Large intestine (tissue), 3 donors: Measurements from ENCODE around the gene CHD2. TPM values are rescaled to one million over a fixed set of nuclear protein-coding genes. Genes with fewer than 3 reads are reported as not detected.

Source experiments
- DNase-seq, 2 donors: peaks; one replicate each; pipeline versions ENCODE4 v3.0.0 to v3.0.0-alpha.2; 2013
- H3K27ac ChIP-seq: one replicate; pipeline ENCODE4 v1.5.1; 2013; ENCODE audit warnings: low read length
- H3K27me3 ChIP-seq: 2 replicates; pipeline ENCODE4 v1.6.1; 2013; ENCODE audit warnings: low read length; ENCODE audit not compliant: control insufficient read depth, insufficient read depth
- H3K36me3 ChIP-seq: 2 replicates; pipeline ENCODE4 v1.6.1; 2013; ENCODE audit warnings: low read length; ENCODE audit not compliant: control insufficient read depth, insufficient read depth
- H3K4me1 ChIP-seq: one replicate; pipeline ENCODE4 v1.6.1; 2013; ENCODE audit warnings: low read length; ENCODE audit not compliant: control insufficient read depth, insufficient read depth
- H3K4me3 ChIP-seq: one replicate; pipeline ENCODE4 v1.5.1; 2013; ENCODE audit warnings: low read length
- H3K9me3 ChIP-seq: one replicate; pipeline ENCODE4 v1.6.1; 2013; ENCODE audit warnings: mild to moderate bottlenecking, low read depth, low read length, moderate library complexity; ENCODE audit not compliant: control insufficient read depth
- WGBS: methylation state at CpG from one replicate; pipeline ENCODE4 v1.1.5; 2013; ENCODE audit warnings: low lambda C conversion rate; ENCODE audit not compliant: insufficient coverage; 5-methylcytosine and 5-hydroxymethylcytosine counted together
- polyA plus RNA-seq: library from polyadenylated mRNA; unstranded; fragments of 120-200 nt; gene quantifications from one replicate; pipeline ENCODE4 v1.2.1, GENCODE V29; 2013

Gene CHD2
- polyA plus RNA-seq, 1 donor, result 75.7 TPM

- peaks cover 21% of the 10 kb centered on the region for H3K36me3 ChIP-seq
- WGBS, result no CpG with 5 or more reads among the region's 14 CpGs
Observed at GRCh38 chr15:93048426-93048721, 148.2 kb downstream of the CHD2 start.

DNA sequence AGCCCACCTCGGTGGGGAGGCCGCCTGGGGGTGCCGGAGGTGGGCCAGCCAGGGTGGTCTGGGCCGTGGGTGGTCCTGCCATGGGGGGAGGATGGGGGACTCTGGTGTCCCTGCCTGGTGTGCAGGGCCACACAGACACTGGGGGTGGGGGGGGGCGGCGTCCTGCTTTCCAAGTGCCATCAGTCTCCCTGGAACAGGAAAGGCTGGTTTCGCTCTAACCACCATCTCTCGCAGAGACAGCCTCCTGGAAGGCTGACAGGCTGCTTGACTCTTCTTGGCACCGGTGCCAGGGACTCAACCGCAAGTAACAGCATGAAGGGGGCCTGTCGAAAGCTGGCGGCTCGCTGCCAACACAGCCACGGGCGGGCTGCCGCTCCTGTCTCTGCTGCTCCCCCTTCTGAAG, 148.6 kb downstream of the CHD2 start:
- H3K36me3 ChIP-seq, result peaks cover 21% of the 10 kb centered on the region
- H3K27me3 ChIP-seq, result no peaks in the 10 kb centered on the region
- DNase-seq, result no peak
- no peaks in the 10 kb centered on the region for H3K4me1 ChIP-seq
- H3K4me3 ChIP-seq, result no peak overlapping the region
- no peak overlapping the region for H3K27ac ChIP-seq
- H3K9me3 ChIP-seq, result peaks cover 2% of the 10 kb centered on the region
- no CpG with 5 or more reads among the region's 16 CpGs for WGBS

More at GRCh38 chr15:93048426-93048721, 148.2 kb downstream of the CHD2 start:
- H3K4me1 ChIP-seq, result no peaks in the 10 kb centered on the region
- no peak overlapping the region for H3K4me3 ChIP-seq
- no peak for DNase-seq
- H3K27me3 ChIP-seq, result no peaks in the 10 kb centered on the region
- no peak overlapping the region for H3K27ac ChIP-seq
- peaks cover 2% of the 10 kb centered on the region for H3K9me3 ChIP-seq

- Histone ChIP-seq H3K9me3 (peaks cover 2% of the 10 kb centered on the region), H3K4me1 (no peaks in the 10 kb centered on the region), H3K4me3 (no peak overlapping the region), H3K36me3 (peaks cover 19% of the 10 kb centered on the region), H3K27me3 (no peaks in the 10 kb centered on the region), H3K27ac (no peak overlapping the region)
- 90% methylated on average over 2 of the region's 8 CpGs for WGBS
- no peak for DNase-seq
Observed at GRCh38 chr15:93049233-93049632, 149.1 kb downstream of the CHD2 start.

- H3K27ac ChIP-seq, result no peak overlapping the region
- H3K4me3 ChIP-seq, result no peak overlapping the region
- 90% methylated on average over 2 of the region's 15 CpGs for WGBS
- H3K4me1 ChIP-seq, result no peaks in the 10 kb centered on the region
- H3K36me3 ChIP-seq, result peaks cover 17% of the 10 kb centered on the region
- peaks cover 2% of the 10 kb centered on the region for H3K9me3 ChIP-seq
- DNase-seq, result no peak
- no peaks in the 10 kb centered on the region for H3K27me3 ChIP-seq
Observed at GRCh38 chr15:93049914-93050578, 149.9 kb downstream of the CHD2 start.

DNA sequence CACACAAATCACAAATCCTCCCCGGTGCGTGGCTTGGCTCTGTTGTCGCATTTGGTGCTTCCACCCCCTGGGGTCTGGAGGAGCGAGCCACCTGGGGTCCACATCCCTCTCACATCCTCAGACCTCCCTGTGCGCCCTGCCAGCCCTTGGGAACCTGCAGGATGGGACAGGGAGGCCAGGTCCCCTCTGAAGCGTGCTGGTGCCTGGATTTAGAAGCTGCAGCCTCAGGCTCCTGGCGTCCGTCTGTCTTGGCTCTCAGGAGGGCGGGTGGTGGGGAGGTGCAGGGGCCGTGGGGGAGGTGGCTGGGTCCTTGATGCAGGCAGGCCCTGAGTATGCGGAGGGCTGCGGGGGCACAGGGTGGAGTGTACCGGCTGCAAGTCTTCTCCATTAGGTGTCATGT, 150.5 kb downstream of the CHD2 start:
- Histone ChIP-seq H3K4me1 (no peaks in the 10 kb centered on the region), H3K27ac (no peak overlapping the region)

GRCh38 chr15:93051236-93052089, 151.3 kb downstream of the CHD2 start:
- Histone ChIP-seq H3K36me3 (peaks cover 12% of the 10 kb centered on the region), H3K4me1 (no peaks in the 10 kb centered on the region), H3K27me3 (no peaks in the 10 kb centered on the region), H3K9me3 (peaks cover 2% of the 10 kb centered on the region), H3K27ac (no peak overlapping the region), H3K4me3 (no peak overlapping the region)
- no CpG with 5 or more reads among the region's 32 CpGs for WGBS
- DNase-seq, result no peak

More for the DNA sequence above, 150.5 kb downstream of the CHD2 start:
- no CpG with 5 or more reads among the region's 13 CpGs for WGBS
- H3K36me3 ChIP-seq, result peaks cover 14% of the 10 kb centered on the region
- no peak for DNase-seq
- peaks cover 2% of the 10 kb centered on the region for H3K9me3 ChIP-seq
- no peaks in the 10 kb centered on the region for H3K27me3 ChIP-seq
- no peak overlapping the region for H3K4me3 ChIP-seq

DNA sequence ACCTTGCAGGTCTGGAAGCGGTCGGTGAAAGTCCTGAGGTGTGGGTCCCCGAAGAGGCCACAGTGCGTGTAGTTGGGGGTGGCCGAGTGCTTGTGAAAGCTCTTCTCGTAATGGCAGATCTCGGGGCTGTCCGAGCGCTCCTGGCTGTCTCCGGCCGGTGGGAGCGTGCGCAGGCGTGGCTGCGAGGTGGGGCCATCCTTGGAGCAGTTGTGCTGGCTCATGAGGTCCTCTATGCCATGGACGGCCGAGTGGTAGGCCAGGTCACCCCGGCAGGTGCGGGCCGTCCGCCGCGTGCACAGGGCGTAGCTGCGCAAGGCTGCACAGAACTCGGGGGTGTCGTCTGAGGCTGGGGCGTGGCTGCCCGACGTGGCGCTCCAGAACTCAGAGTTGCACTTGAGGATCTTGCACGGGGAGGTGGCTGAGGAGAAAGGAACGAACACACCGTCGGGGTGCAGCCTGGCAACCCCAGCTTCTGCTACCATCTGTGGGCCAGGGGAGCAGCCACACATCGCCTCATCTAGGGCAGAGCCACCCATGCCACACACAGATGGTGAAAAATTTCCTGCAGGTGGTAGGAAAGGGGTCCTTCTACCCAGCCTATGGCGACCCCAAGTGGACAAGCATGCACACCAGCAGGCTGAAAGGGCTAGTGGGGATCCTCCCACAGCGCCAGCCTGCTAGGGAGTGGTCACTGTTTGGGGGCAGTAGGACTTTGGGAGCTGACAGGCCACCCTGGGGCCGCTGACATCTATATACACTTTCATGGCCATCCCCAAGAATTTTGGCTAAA, 152.2 kb downstream of the CHD2 start:
- no peak overlapping the region for H3K27ac ChIP-seq
- no CpG with 5 or more reads among the region's 39 CpGs for WGBS
- H3K4me3 ChIP-seq, result no peak overlapping the region
- DNase-seq, result no peak
- H3K9me3 ChIP-seq, result peaks cover 2% of the 10 kb centered on the region
- H3K36me3 ChIP-seq, result peaks cover 7% of the 10 kb centered on the region
- no peaks in the 10 kb centered on the region for H3K4me1 ChIP-seq
- H3K27me3 ChIP-seq, result no peaks in the 10 kb centered on the region

GRCh38 chr15:93055211-93055610, 155.1 kb downstream of the CHD2 start:
- no peaks in the 10 kb centered on the region for H3K27me3 ChIP-seq
- DNase-seq, result no peak
- no CpG with 5 or more reads among the region's 11 CpGs for WGBS
- no peak overlapping the region for H3K27ac ChIP-seq
- H3K36me3 ChIP-seq, result no peaks in the 10 kb centered on the region
- no peak overlapping the region for H3K4me3 ChIP-seq
- no peaks in the 10 kb centered on the region for H3K4me1 ChIP-seq
- H3K9me3 ChIP-seq, result no peaks in the 10 kb centered on the region

GRCh38 chr15:93056836-93057235, 156.7 kb downstream of the CHD2 start:
- no peaks in the 10 kb centered on the region for H3K36me3 ChIP-seq
- H3K27me3 ChIP-seq, result no peaks in the 10 kb centered on the region
- WGBS, result no CpG with 5 or more reads among the region's 7 CpGs
- H3K27ac ChIP-seq, result no peak overlapping the region
- no peak for DNase-seq
- H3K4me1 ChIP-seq, result no peaks in the 10 kb centered on the region
- no peaks in the 10 kb centered on the region for H3K9me3 ChIP-seq
- no peak overlapping the region for H3K4me3 ChIP-seq

DNA sequence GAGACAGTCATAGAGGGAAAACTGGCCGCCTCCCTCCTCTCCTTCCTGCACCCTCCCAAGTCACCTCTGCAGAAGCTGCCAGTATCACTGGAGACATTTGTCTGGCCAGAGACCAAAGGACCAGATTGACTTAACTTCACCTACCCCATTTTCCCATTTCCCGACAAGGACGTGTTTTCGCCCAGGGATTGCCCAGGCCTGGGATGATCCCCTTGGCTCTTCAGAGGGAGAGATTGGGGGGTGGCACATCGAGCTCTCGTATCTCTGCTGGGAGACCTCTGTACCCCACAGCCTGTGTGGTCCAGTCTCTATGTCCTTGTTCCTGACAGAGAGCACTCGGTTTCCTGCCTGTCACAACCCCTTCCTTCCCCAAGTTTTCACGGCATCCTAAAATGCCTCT, 157.5 kb downstream of the CHD2 start:
- no peak overlapping the region for H3K27ac ChIP-seq
- H3K4me3 ChIP-seq, result no peak overlapping the region
- H3K9me3 ChIP-seq, result no peaks in the 10 kb centered on the region
- peaks cover under 1% of the 10 kb centered on the region for H3K27me3 ChIP-seq
- H3K4me1 ChIP-seq, result no peaks in the 10 kb centered on the region
- H3K36me3 ChIP-seq, result no peaks in the 10 kb centered on the region
- 69% methylated on average over 2 of the region's 8 CpGs for WGBS
- no peak for DNase-seq
